Mucosa of gallbladder (tissue), 1 donor: Measurements from ENCODE around the gene ST3GAL4. TPM values are rescaled to one million over a fixed set of nuclear protein-coding genes. Genes with fewer than 3 reads are reported as not detected.
A peak's percentile ranks its signal among the peaks of the same experiment; 100 is the strongest.
"Not testable (repeated sequence)": the region's sequence is repeated elsewhere in the genome, so short reads cannot be mapped to it uniquely, and the experiment has no call there.

Experiments
- DNase-seq: peaks from one replicate; pipeline ENCODE4 v3.0.0-alpha.2; 2020; ENCODE audit warnings: low spot score
- total RNA-seq: library from RNA; stranded (reverse); gene quantifications from one replicate; pipeline ENCODE4 v1.2.1, GENCODE V29; 2021
- donor health status: DM: no; HTN: no; CAD: no.

ST3GAL4 gene
- 19.4 TPM for total RNA-seq

GRCh38 chr11:126355324-126355925, at the start of gene ST3GAL4:
TSS of gene ST3GAL4 (plus strand) at chr11:126355686. CDS start at chr11:126406156, 50,470 bp downstream.
- DNase-seq, result peak; percentile 75

- DNase-seq, result no peak
These were observed 49.8 kb upstream of the ST3GAL4 start for GRCh38 chr11:126305699-126306098.

- no peak for DNase-seq
These were observed 47.8 kb upstream of the ST3GAL4 start for GRCh38 chr11:126307706-126308105.

GRCh38 chr11:126308271-126308671, 47.2 kb upstream of the ST3GAL4 start:
- DNase-seq, result no peak

- not testable (repeated sequence) for DNase-seq
These were observed 46.7 kb upstream of the ST3GAL4 start for GRCh38 chr11:126308771-126309170.

GRCh38 chr11:126310200-126310991, 45.1 kb upstream of the ST3GAL4 start:
- peak; percentile 71 for DNase-seq

GRCh38 chr11:126310992-126311310, 44.5 kb upstream of the ST3GAL4 start:
- no peak for DNase-seq

GRCh38 chr11:126311401-126312291, 43.8 kb upstream of the ST3GAL4 start:
- no peak for DNase-seq

- no peak for DNase-seq
These were observed 42.5 kb upstream of the ST3GAL4 start for GRCh38 chr11:126312961-126313360.

GRCh38 chr11:126313826-126314225, 41.7 kb upstream of the ST3GAL4 start:
- DNase-seq, result no peak

- no peak for DNase-seq
These were observed 38.1 kb upstream of the ST3GAL4 start for GRCh38 chr11:126317432-126317755.

GRCh38 chr11:126317756-126318573, 37.5 kb upstream of the ST3GAL4 start:
- peak; percentile 63 for DNase-seq

GRCh38 chr11:126318574-126319373, 36.7 kb upstream of the ST3GAL4 start:
- peak; percentile 44 for DNase-seq

- DNase-seq, result no peak
These were observed 36.1 kb upstream of the ST3GAL4 start for GRCh38 chr11:126319374-126319740.

GRCh38 chr11:126322996-126323395, 32.5 kb upstream of the ST3GAL4 start:
- no peak for DNase-seq

GRCh38 chr11:126327281-126328000, 28.0 kb upstream of the ST3GAL4 start:
- peak; percentile 76 for DNase-seq

GRCh38 chr11:126328001-126328390, 27.5 kb upstream of the ST3GAL4 start:
- DNase-seq, result no peak

- DNase-seq, result no peak
These were observed 27.0 kb upstream of the ST3GAL4 start for GRCh38 chr11:126328444-126328843.

GRCh38 chr11:126328938-126329643, 26.4 kb upstream of the ST3GAL4 start:
- no peak for DNase-seq
